Psoas muscle (tissue), 8 donors: ENCODE data around the gene ANO5. TPM values are rescaled to one million over a fixed set of nuclear protein-coding genes. Genes with fewer than 3 reads are reported as not detected.
"Not testable (repeated sequence)": the region's sequence is repeated elsewhere in the genome, so short reads cannot be mapped to it uniquely, and the experiment has no call there.

Experiments used
- ATAC-seq, 4 donors: fragments of 200-7000 bp; cut with Tn5 transposase; one replicate each; pipeline ENCODE4 v1.9.1; 2020; ENCODE audit warnings: moderate library complexity in 3 of 4, mild to moderate bottlenecking in 2 of 4
- DNase-seq, 2 donors: peaks; one replicate each; pipeline ENCODE4 v3.0.0-alpha.2; 2020
- H3K27ac ChIP-seq: fragments of 200-600 bp; one replicate; pipeline ENCODE4 v1.8.0; 2022
- H3K27me3 ChIP-seq, 3 donors: fragments of 200-600 bp in 1 of 3; one replicate each; pipeline versions ENCODE4 v1.6.1 to v1.8.0; 2013 to 2022; ENCODE audit warnings: low read length in 2 of 3, mild to moderate bottlenecking in 2 of 3, moderate library complexity in 1 of 3; ENCODE audit not compliant: insufficient read depth in 3 of 3
- H3K36me3 ChIP-seq, 2 donors: fragments of 200-600 bp in 1 of 2; one replicate each; pipeline versions ENCODE4 v1.6.1 to v1.8.0; 2013 to 2022; ENCODE audit warnings: low read depth in 1 of 2, mild to moderate bottlenecking in 1 of 2, moderate library complexity in 1 of 2; ENCODE audit not compliant: insufficient read depth in 1 of 2
- H3K4me1 ChIP-seq: fragments of 200-600 bp; one replicate; pipeline ENCODE4 v1.8.0; 2022
- H3K4me3 ChIP-seq: fragments of 200-600 bp; one replicate; pipeline ENCODE4 v1.8.0; 2022; ENCODE audit warnings: mild to moderate bottlenecking
- H3K9me3 ChIP-seq: fragments of 200-600 bp; one replicate; pipeline ENCODE4 v1.8.0; 2022
- CTCF ChIP-seq: fragments of 200-600 bp; IDR thresholded peaks from one replicate; pipeline ENCODE4 v1.8.0; 2022; ENCODE audit warnings: antibody characterized with exemption
- WGBS, 3 donors: extraction: QIAGEN DNeasy Blood & Tissue Kit; methylation state at CpG; one replicate each; pipeline versions ENCODE4 v1.1.6 to v1.1.7; 2013; 5-methylcytosine and 5-hydroxymethylcytosine counted together
- intact Hi-C, 2 donors: fragments of 100-400 bp; cut with DNase I; formaldehyde crosslinking; loops; one replicate each; pipeline versions ENCODE4 v1.11.0 to v1.14.2; 2022
- polyA plus RNA-seq, 3 donors: library from polyadenylated mRNA; stranded (reverse); fragments of 200-250 nt; gene quantifications; one replicate each; pipeline ENCODE4 v1.2.3, GENCODE V29; 2013
- total RNA-seq, 4 donors: library from RNA; stranded (reverse); fragmentation: NEBNext Ultra II Directional in 2 of 4; extraction: Animal tissue kit (Norgen Biotek cat#: 25700) in 2 of 4; gene quantifications; one replicate each; pipeline versions ENCODE4 v1.2.1 to v1.2.4, GENCODE V29; 2021 to 2023
- donor health status: healthy with polysubstance abuse.
- donor health status: DM: no; HTN: no; CAD: no; lungs with moderate emphysema.
- donor health status: Bipolar disorder and iron deficiency.
- donor health status: healthy.
- donor health status: DM: yes; HTN: yes; CAD: no.
- donor health status: DM: no; HTN: no; CAD: no.
- donor health status: DM: no; HTN: no; CAD: no.
- donor health status: DM: yes; HTN: yes; CAD: no.

ANO5 gene
- total and polyA plus RNA-seq, 7 donors = 2.6 to 52.1 (median 28.8) TPM

GRCh38 chr11:22276535-22276934 lies 83.7 kb downstream of the ANO5 start:
- no peaks in the 10 kb centered on the region for H3K4me1 ChIP-seq
- intact Hi-C loops = no loop called here
- H3K27ac ChIP-seq = no peak overlapping the region
- H3K4me3 ChIP-seq = no peak overlapping the region
- no peak for TF ChIP-seq CTCF
- no peaks in the 10 kb centered on the region for H3K27me3 ChIP-seq
- no peak for ATAC-seq
- no peak for DNase-seq
- H3K36me3 ChIP-seq = peaks cover 4 to 91% of the 10 kb centered on the region in 2 donors
- H3K9me3 ChIP-seq = no peaks in the 10 kb centered on the region
- 79 to 89% (median 83%) methylated on average over 4 of the region's 4 CpGs for WGBS, 3 donors

GRCh38 chr11:22284991-22285390 lies 92.1 kb downstream of the ANO5 start:
- ATAC-seq, H3K27me3 ChIP-seq, H3K4me3 ChIP-seq, H3K9me3 ChIP-seq, intact Hi-C loops, DNase-seq, H3K27ac ChIP-seq, H3K4me1 ChIP-seq: not testable (repeated sequence)
- WGBS, 3 donors = 90 to 92% (median 92%) methylated on average over 17 of the region's 17 CpGs
- peaks cover 2 to 38% of the 10 kb centered on the region in 2 donors for H3K36me3 ChIP-seq

- ATAC-seq (no peak), DNase-seq (no peak)
- Histone ChIP-seq H3K27ac (no peak overlapping the region), H3K9me3 (no peaks in the 10 kb centered on the region), H3K27me3 (peaks cover 0 to 3% (median 0%) of the 10 kb centered on the region in 3 donors), H3K36me3 (no peaks in the 10 kb centered on the region), H3K4me1 (no peaks in the 10 kb centered on the region), H3K4me3 (no peak overlapping the region)
- intact Hi-C loops = loop anchor here (5.0 to 10.0 kb wide), 2 partner anchors 130 to 1658 kb away; no protein-coding TSS in a partner anchor
- TF ChIP-seq CTCF = no peak
Observed at GRCh38 chr11:22302368-22302767, 109.5 kb downstream of the ANO5 start.

- H3K9me3 ChIP-seq = no peaks in the 10 kb centered on the region
- 44 to 45% (median 44%) methylated on average over 5 of the region's 5 CpGs for WGBS, 3 donors
- no peaks in the 10 kb centered on the region for H3K4me1 ChIP-seq
- intact Hi-C loops = loop anchor here (5.0 to 10.0 kb wide), 2 partner anchors 132 to 1660 kb away; no protein-coding TSS in a partner anchor
- peak; percentile 61 for TF ChIP-seq CTCF
- no peaks in the 10 kb centered on the region for H3K36me3 ChIP-seq
- H3K27me3 ChIP-seq = peaks cover 0 to 3% (median 0%) of the 10 kb centered on the region in 3 donors
- H3K4me3 ChIP-seq = no peak overlapping the region
- DNase-seq (no peak), ATAC-seq (peak in 3 of 4 donors; percentile 30 to 67 (median 36))
- H3K27ac ChIP-seq = no peak overlapping the region
Observed at GRCh38 chr11:22304337-22304961, 111.6 kb downstream of the ANO5 start.

GRCh38 chr11:22317656-22318055 lies 124.8 kb downstream of the ANO5 start:
- intact Hi-C loops = no loop called here
- WGBS, 3 donors = 86 to 90% (median 90%) methylated on average over 15 of the region's 15 CpGs
- DNase-seq (no peak), ATAC-seq (no peak)
- no peaks in the 10 kb centered on the region for H3K36me3 ChIP-seq
- no peaks in the 10 kb centered on the region for H3K9me3 ChIP-seq
- H3K27ac ChIP-seq = no peak overlapping the region
- H3K4me1 ChIP-seq = no peaks in the 10 kb centered on the region
- no peaks in the 10 kb centered on the region for H3K27me3 ChIP-seq
- no peak overlapping the region for H3K4me3 ChIP-seq
- no peak for TF ChIP-seq CTCF
